ENCODE measurements around the gene SORCS2. TPM values are rescaled to one million over a fixed set of nuclear protein-coding genes. Genes with fewer than 3 reads are reported as not detected.
A peak's percentile ranks its signal among the peaks of the same experiment; 100 is the strongest.

Gene SORCS2
- total RNA-seq (2022) (0.05 TPM in 1 of 2 replicates, not detected in the other), Bru-seq, nascent RNA (percentile 3 among the genes with signal in this experiment), BruChase-seq, experiment 1, labeled RNA remaining after a 6-hour chase (percentile 2 among the genes with signal in this experiment), BruChase-seq, experiment 2, labeled RNA remaining after a 2-hour chase (percentile 3 among the genes with signal in this experiment)
- long read RNA-seq, partial matches to known transcripts: 1 of 1 reads
- long read RNA-seq, other reads (novel, unspliced or antisense): 0 of 1 reads

- Mint-ChIP-seq H3K4me1 (ENCODE audit: insufficient read depth, unreplicated experiment) (peaks cover 13% of the 10 kb centered on the region), H3K27ac (ENCODE audit: low read depth, unreplicated experiment) (no peak within 1 kb of the TSS), H3K4me3 (ENCODE audit: unreplicated experiment) (no peak within 1 kb of the TSS), H3K36me3 (ENCODE audit: insufficient read depth, unreplicated experiment) (no peaks in the 10 kb centered on the region), H3K9me3 (ENCODE audit: unreplicated experiment) (no peaks in the 10 kb centered on the region), H3K27me3 (ENCODE audit: insufficient read depth, unreplicated experiment) (peaks cover 48% of the 10 kb centered on the region)
- ChIA-PET POLR2A (no interaction called here), CTCF (interaction anchor here (0.6 to 4.2 kb wide), 36 partner anchors 10 to 795 kb away, joined by 3 to 29 read pairs (median 4); no protein-coding TSS in a partner anchor)
- DNase-seq (ENCODE audit: unreplicated experiment): peak; percentile 45
- TF ChIP-seq CTCF (IDR thresholded peaks at IDR 0.05; ENCODE audit: unreplicated experiment): peak; percentile 72
- intact Hi-C loops (cut with micrococcal nuclease): loop anchor here (1.0 to 2.0 kb wide), 4 partner anchors 104 to 610 kb away; no protein-coding TSS in a partner anchor
- BruUV-seq (replicated peaks): no TSS peak
Measured at GRCh38 chr4:7192252-7193029, at the start of gene SORCS2. TSS of gene SORCS2 (plus strand) at chr4:7192538.

GRCh38 chr4:7144374-7145290 lies 47.7 kb upstream of the SORCS2 start:
- CTCF ChIA-PET: interaction anchor here (0.6 to 0.8 kb wide), 3 partner anchors 9 to 152 kb away, joined by 3 read pairs; no protein-coding TSS in a partner anchor
- H3K4me3 Mint-ChIP-seq (ENCODE audit: unreplicated experiment): no peak overlapping the region
- H3K9me3 Mint-ChIP-seq (ENCODE audit: unreplicated experiment): no peaks in the 10 kb centered on the region
- H3K27me3 Mint-ChIP-seq (ENCODE audit: insufficient read depth, unreplicated experiment): peaks cover 15% of the 10 kb centered on the region
- intact Hi-C loops (cut with micrococcal nuclease): no loop called here
- no TSS peak for BruUV-seq (replicated peaks)
- H3K27ac Mint-ChIP-seq (ENCODE audit: low read depth, unreplicated experiment): no peak overlapping the region
- TF ChIP-seq CTCF (IDR thresholded peaks at IDR 0.05; ENCODE audit: unreplicated experiment): no peak
- H3K4me1 Mint-ChIP-seq (ENCODE audit: insufficient read depth, unreplicated experiment): no peaks in the 10 kb centered on the region
- POLR2A ChIA-PET: interaction anchor here (0.5 kb wide), 1 partner anchor 20 kb away, joined by 3 read pairs; no protein-coding TSS in a partner anchor
- DNase-seq (ENCODE audit: unreplicated experiment): no peak
- no peaks in the 10 kb centered on the region for H3K36me3 Mint-ChIP-seq (ENCODE audit: insufficient read depth, unreplicated experiment)

GRCh38 chr4:7145291-7145934 lies 46.9 kb upstream of the SORCS2 start:
- no peak for TF ChIP-seq CTCF (IDR thresholded peaks at IDR 0.05; ENCODE audit: unreplicated experiment)
- Mint-ChIP-seq H3K27me3 (ENCODE audit: insufficient read depth, unreplicated experiment) (peaks cover 15% of the 10 kb centered on the region), H3K27ac (ENCODE audit: low read depth, unreplicated experiment) (no peak overlapping the region), H3K4me3 (ENCODE audit: unreplicated experiment) (no peak overlapping the region), H3K9me3 (ENCODE audit: unreplicated experiment) (no peaks in the 10 kb centered on the region), H3K4me1 (ENCODE audit: insufficient read depth, unreplicated experiment) (no peaks in the 10 kb centered on the region), H3K36me3 (ENCODE audit: insufficient read depth, unreplicated experiment) (no peaks in the 10 kb centered on the region)
- intact Hi-C loops (cut with micrococcal nuclease): no loop called here
- BruUV-seq (replicated peaks): no TSS peak
- ChIA-PET POLR2A (no interaction called here), CTCF (interaction anchor here (0.6 to 0.8 kb wide), 2 partner anchors 8 to 12 kb away, joined by 3 read pairs; no protein-coding TSS in a partner anchor)
- DNase-seq (ENCODE audit: unreplicated experiment): no peak

Data from MCF 10A (cell line).